Activated CD4-positive, alpha-beta memory T cell treated with anti-CD3 and anti-CD28 coated beads for 36 hours (primary cell): ENCODE data around the gene SUMO2. TPM values are rescaled to one million over a fixed set of nuclear protein-coding genes. Genes with fewer than 3 reads are reported as not detected.
"Not testable (repeated sequence)": the region's sequence is repeated elsewhere in the genome, so short reads cannot be mapped to it uniquely, and the experiment has no call there.

ENCODE experiments used
- CTCF ChIA-PET: fragments of 350-600 bp; sonication (Branson Sonifier 250); formaldehyde crosslinking; loops from one replicate; lab custom pipeline; 2021; ENCODE audit warnings: antibody characterized with exemption, inconsistent platforms; lab: Charles Lee
- POLR2A ChIA-PET: fragments of 350-600 bp; sonication (Branson Sonifier 250); formaldehyde crosslinking; loops from one replicate; lab custom pipeline; 2021; ENCODE audit warnings: antibody characterized with exemption; lab: Charles Lee
- DNase-seq: peaks from one replicate; pipeline ENCODE4 v3.0.0-alpha.2; 2020
- H3K27ac Mint-ChIP-seq: one replicate; pipeline ENCODE4 v1.8.0; 2021; ENCODE audit warnings: mixed read lengths
- H3K27me3 Mint-ChIP-seq: one replicate; pipeline ENCODE4 v1.8.0; 2021; ENCODE audit warnings: mixed read lengths
- H3K36me3 Mint-ChIP-seq: one replicate; pipeline ENCODE4 v1.8.0; 2021; ENCODE audit warnings: mixed read lengths
- H3K4me1 Mint-ChIP-seq: one replicate; pipeline ENCODE4 v1.8.0; 2021; ENCODE audit warnings: low read depth, mixed read lengths
- H3K4me3 Mint-ChIP-seq: one replicate; pipeline ENCODE4 v1.8.0; 2021; ENCODE audit warnings: mild to moderate bottlenecking, mixed read lengths
- H3K9me3 Mint-ChIP-seq: one replicate; pipeline ENCODE4 v1.8.0; 2021; ENCODE audit warnings: mixed read lengths
- intact Hi-C: fragments of 100-400 bp; cut with micrococcal nuclease; formaldehyde crosslinking; loops from one replicate; pipeline ENCODE4 v1.15.1; 2023
- total RNA-seq, 2 experiments: library from RNA; stranded (reverse); gene quantifications; one replicate each; pipeline ENCODE4 v1.2.3, GENCODE V29; 2021

SUMO2 gene
- total RNA-seq, 2 experiments from 2014 or later, result 610 to 612 TPM

DNA sequence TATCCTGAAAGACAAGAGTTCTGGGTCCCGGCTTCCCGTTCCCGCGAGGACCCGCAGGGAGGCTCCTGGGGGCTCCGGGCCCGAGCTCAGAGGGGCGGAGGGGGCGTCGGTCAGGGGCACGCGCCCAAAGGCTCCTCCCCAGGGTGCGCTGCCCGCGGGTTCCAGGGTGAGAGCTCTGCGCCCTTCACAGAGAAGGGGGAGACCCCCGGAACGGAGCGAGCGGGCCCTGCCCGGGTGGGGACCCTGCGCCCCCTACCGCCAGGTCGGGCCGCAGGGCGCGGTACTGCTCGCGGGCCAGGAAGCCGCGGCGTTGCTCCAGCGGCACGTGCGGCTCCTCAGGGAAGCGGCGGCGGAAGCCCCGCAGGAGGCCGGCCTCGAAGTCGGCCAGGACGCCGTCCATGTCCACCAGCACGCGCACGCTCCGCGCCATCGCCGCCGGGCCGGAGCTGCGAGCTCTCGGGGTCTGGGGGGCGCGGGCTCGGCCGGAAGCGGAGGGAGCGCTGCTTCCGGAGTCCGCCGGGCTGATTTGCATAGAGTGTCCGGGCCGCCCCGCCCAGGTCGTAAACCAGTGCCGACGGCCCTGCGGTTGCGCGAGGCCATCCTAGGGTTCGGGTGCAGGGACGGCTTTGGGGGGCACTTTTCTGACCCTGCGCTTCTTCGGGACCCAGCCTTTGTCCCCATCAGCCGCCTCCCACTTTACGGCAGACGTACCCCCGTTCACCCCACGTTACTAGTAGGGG lies 51.3 kb downstream of the SUMO2 start, which contains the start of gene NT5C:
TSS of gene NT5C (minus strand) at position 465 of the 740 bp plus-strand sequence. CDS start at position 430, 35 bp downstream.
- CTCF ChIA-PET, result interaction anchor here (0.6 to 6.1 kb wide), 25 partner anchors 9 to 281 kb away, joined by 3 to 121 read pairs (median 4); partner anchors contain the start of genes ARMC7, GGA3, MRPL58 and MRPS7
- peak within 1 kb of the TSS; percentile 84 for H3K4me3 Mint-ChIP-seq
- DNase-seq, result peak; percentile 83
- peaks cover 15% of the 10 kb centered on the region for H3K36me3 Mint-ChIP-seq
- POLR2A ChIA-PET, result interaction anchor here (0.9 to 1.9 kb wide), 9 partner anchors 11 to 119 kb away, joined by 3 to 12 read pairs (median 5); partner anchors contain the start of genes JPT1, MRPL58 and NUP85
- peak within 1 kb of the TSS; percentile 86 for H3K27ac Mint-ChIP-seq
- H3K4me1 Mint-ChIP-seq, result peaks cover 18% of the 10 kb centered on the region
- no peaks in the 10 kb centered on the region for H3K9me3 Mint-ChIP-seq
- no peaks in the 10 kb centered on the region for H3K27me3 Mint-ChIP-seq
- intact Hi-C loops, result loop anchor here (1.0 to 5.0 kb wide), 3 partner anchors 17 to 84 kb away; partner anchors contain the start of genes ATP5PD and KCTD2

DNA sequence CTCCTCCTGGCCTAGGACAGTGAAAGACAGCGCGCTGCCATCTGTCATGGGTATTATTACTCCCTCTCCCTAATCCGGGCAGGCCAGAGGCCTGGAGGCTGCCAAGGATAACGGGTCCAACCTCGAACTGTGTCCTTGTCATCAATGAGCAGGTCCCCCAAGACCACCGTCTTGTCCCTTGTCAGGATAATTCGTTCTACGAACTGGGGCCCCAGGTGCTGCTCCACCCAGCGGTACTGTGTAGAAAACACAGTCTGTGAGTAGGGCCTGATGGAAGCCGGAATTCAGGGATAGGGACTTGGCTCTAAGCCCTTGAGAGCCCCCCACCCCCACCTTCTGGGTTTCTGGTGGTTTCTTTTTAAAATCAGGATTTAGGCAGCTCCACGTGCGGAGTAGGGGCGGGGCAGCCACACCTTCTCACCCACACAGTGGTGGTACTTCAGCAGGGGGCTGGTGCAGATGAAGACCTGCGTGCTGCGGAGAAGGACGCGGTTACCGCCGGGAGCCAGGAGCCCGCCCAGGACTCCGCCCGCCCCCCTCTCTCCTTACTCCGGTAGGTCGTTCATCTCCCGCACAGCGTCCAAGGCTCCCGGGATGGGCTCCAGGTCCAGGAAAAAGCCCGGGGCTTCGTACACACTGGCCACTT lies 52.0 kb downstream of the SUMO2 start:
- intact Hi-C loops, result loop anchor here (1.0 to 5.0 kb wide), 3 partner anchors 16 to 83 kb away; partner anchors contain the start of genes ATP5PD and KCTD2
- peaks cover 14% of the 10 kb centered on the region for H3K36me3 Mint-ChIP-seq

DNA sequence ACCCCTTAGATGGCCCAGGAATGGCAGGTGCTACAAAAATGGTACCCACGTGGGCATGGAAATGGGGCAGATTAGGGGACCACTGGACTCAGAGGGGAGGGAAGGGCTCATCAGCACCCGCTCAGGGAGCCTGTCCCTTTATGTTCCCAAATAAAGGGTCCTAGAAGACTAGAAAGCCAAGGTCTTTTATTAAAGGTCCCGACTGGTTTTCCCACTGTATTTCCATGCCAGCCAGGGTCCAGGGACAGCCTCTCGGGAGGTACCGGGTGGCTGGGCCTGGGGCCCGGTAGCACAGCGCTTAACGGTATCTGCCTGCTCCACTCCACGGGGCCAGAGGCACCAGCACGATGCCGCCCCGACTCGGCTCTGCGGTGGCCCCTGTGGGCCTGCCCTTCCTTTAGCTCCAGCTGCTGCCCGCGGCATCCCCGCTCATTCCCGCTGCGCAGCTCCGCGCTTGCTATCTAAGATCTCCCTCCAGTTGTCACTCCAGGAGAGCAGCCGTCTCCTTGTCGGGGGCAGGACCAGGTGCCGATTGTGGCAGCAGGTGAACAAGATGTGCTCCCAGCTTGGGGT lies 52.6 kb downstream of the SUMO2 start:
- peaks cover 13% of the 10 kb centered on the region for H3K36me3 Mint-ChIP-seq
- peak overlapping the region; percentile 86 for H3K27ac Mint-ChIP-seq

More for the DNA sequence above, 52.0 kb downstream of the SUMO2 start:
- Mint-ChIP-seq H3K27me3 (no peaks in the 10 kb centered on the region), H3K9me3 (no peaks in the 10 kb centered on the region), H3K4me1 (peaks cover 25% of the 10 kb centered on the region), H3K27ac (peak overlapping the region; percentile 86), H3K4me3 (peak overlapping the region; percentile 84)
- peak; percentile 62 for DNase-seq
- CTCF ChIA-PET, result interaction anchor here (0.5 to 6.1 kb wide), 27 partner anchors 10 to 281 kb away, joined by 3 to 121 read pairs (median 4); partner anchors contain the start of genes ARMC7, CDR2L, GGA3 and MRPL58
- POLR2A ChIA-PET, result interaction anchor here (0.9 to 1.9 kb wide), 9 partner anchors 11 to 118 kb away, joined by 3 to 12 read pairs (median 5); partner anchors contain the start of genes JPT1, MRPL58 and NUP85

DNA sequence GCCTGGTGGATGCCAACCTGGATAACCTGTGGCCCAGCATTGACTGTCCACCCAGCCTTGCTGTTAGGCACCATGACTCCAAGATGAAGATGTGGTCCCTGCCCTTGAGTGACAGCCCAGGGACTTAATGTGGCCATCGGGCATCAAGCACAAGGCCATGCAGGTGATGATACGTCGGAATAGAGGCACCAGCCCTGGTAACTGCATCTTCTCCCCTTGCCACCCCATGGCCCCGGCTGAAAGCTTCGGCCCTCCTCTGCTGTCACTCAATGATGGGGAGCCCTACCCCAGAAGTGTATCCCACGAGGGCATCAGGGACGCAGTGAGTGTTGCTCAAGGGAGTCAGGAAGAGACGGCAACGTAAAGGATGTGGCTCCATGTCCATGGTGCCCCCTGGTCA lies 53.2 kb downstream of the SUMO2 start:
- no peaks in the 10 kb centered on the region for H3K9me3 Mint-ChIP-seq

More for the DNA sequence above, 52.6 kb downstream of the SUMO2 start:
- DNase-seq, result no peak
- no peaks in the 10 kb centered on the region for H3K9me3 Mint-ChIP-seq
- POLR2A ChIA-PET, result interaction anchor here (1.0 to 1.9 kb wide), 5 partner anchors 16 to 118 kb away, joined by 4 to 12 read pairs (median 7); partner anchors contain the start of gene MRPL58
- peak overlapping the region; percentile 84 for H3K4me3 Mint-ChIP-seq
- intact Hi-C loops, result loop anchor here (5.0 kb wide), 2 partner anchors 72 to 83 kb away; partner anchors contain the start of genes ATP5PD and KCTD2
- H3K27me3 Mint-ChIP-seq, result no peaks in the 10 kb centered on the region
- CTCF ChIA-PET, result interaction anchor here (0.5 to 6.1 kb wide), 16 partner anchors 12 to 282 kb away, joined by 3 to 121 read pairs (median 4); partner anchors contain the start of genes ARMC7, CDR2L, GGA3 and MRPS7
- H3K4me1 Mint-ChIP-seq, result peaks cover 29% of the 10 kb centered on the region

DNA sequence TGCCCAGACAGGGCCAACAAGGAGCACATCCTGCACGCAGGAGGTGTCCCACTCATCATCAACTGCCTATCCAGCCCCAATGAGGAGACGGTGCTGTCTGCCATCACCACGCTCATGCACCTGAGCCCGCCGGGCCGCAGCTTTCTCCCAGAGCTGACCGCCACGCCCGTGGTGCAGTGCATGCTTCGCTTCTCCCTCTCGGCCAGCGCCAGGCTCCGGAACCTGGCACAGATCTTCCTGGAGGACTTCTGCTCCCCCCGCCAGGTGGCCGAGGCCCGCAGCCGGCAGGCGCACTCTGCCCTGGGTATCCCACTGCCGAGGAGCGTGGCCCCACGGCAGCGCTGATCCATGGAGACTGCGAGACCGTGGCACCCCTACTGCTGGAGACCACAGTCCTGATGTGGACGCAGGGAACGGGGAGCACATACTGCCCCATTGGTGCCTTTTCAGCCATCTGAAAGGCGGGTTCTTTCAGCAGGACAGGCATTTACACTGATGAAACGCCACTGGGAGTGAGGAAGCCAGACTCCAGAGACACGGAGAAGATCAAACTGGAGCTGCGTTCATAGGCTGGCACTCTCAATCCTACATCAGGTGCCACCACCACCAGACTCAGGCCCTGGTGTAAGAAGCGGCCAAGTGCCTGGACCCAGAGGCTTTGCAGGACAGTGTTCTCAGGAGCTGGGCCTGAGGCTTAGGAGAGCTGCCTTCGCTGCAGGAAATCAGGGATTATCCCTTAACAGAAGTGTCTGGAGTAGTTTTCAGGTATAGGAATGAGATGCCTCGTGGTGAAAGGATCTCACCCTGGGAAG lies 53.9 kb downstream of the SUMO2 start:
- Mint-ChIP-seq H3K4me3 (no peak overlapping the region), H3K27me3 (no peaks in the 10 kb centered on the region), H3K36me3 (peaks cover 11% of the 10 kb centered on the region), H3K9me3 (no peaks in the 10 kb centered on the region), H3K27ac (no peak overlapping the region), H3K4me1 (peaks cover 39% of the 10 kb centered on the region)
- no peak for DNase-seq
- POLR2A ChIA-PET, result interaction anchor here (1.1 kb wide), 2 partner anchors 12 to 60 kb away, joined by 3 read pairs; no protein-coding TSS in a partner anchor
- CTCF ChIA-PET, result interaction anchor here (3.6 to 6.3 kb wide), 3 partner anchors 15 to 72 kb away, joined by 24 to 121 read pairs (median 60); partner anchors contain the start of gene ARMC7
- intact Hi-C loops, result no loop called here

More for the DNA sequence above, 53.2 kb downstream of the SUMO2 start:
- H3K4me1 Mint-ChIP-seq, result peaks cover 32% of the 10 kb centered on the region
- ChIA-PET POLR2A (interaction anchor here (1.1 kb wide), 1 partner anchor 13 kb away, joined by 3 read pairs; no protein-coding TSS in a partner anchor), CTCF (interaction anchor here (1.5 to 6.1 kb wide), 5 partner anchors 16 to 282 kb away, joined by 3 to 121 read pairs (median 14); partner anchors contain the start of gene ARMC7)
- H3K27ac Mint-ChIP-seq, result peak overlapping the region; percentile 0
- no peaks in the 10 kb centered on the region for H3K27me3 Mint-ChIP-seq
- peaks cover 11% of the 10 kb centered on the region for H3K36me3 Mint-ChIP-seq
- no peak for DNase-seq
- peak overlapping the region; percentile 9 for H3K4me3 Mint-ChIP-seq
- intact Hi-C loops, result no loop called here

DNA sequence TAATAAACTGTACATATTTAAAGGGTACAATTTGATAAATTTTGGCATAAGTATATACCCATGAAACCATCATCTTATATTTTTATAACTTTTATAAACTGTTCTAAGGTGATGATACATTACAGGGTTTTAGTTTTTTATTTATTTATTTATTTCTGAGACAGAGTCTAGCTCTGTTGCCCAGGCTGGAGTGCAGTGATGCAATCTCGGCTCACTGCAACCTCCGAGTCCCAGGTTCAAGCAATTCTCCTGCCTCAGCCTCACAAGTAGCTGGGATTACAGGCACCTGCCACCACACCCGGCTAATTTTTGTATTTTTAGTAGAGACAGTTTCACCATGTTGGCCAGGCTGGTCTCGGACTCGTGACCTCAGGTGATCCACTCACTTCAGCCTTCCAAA lies 54.8 kb downstream of the SUMO2 start:
- CTCF ChIA-PET, result interaction anchor here (6.3 kb wide), 1 partner anchor 14 kb away, joined by 60 read pairs; no protein-coding TSS in a partner anchor
- DNase-seq, POLR2A ChIA-PET, H3K9me3 Mint-ChIP-seq, intact Hi-C loops, H3K27me3 Mint-ChIP-seq, H3K4me3 Mint-ChIP-seq: not testable (repeated sequence)
- Mint-ChIP-seq H3K36me3 (peaks cover 11% of the 10 kb centered on the region), H3K4me1 (peaks cover 45% of the 10 kb centered on the region), H3K27ac (peak overlapping the region; percentile 52)

DNA sequence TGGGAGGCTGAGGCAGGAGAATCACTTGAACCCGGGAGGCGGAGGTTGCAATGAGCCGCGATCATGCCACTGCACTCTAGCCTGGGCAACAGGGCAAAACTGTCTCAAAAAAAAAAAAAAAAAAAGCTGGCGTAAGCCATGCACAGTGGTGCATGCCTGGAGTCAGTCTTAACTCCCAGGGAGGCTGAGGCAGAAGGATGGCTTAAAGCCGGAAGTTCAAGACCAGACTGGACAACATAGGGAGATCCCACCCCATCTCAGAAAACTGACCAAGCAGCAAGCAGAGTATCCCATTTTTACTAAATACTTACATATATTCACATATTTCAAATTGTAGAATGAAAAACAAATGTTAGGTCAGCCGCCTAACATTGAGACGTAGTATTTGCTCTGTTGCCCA lies 55.8 kb downstream of the SUMO2 start:
- CTCF ChIA-PET, result interaction anchor here (6.3 kb wide), 1 partner anchor 13 kb away, joined by 60 read pairs; no protein-coding TSS in a partner anchor
- intact Hi-C loops, result no loop called here
- POLR2A ChIA-PET, result no interaction called here
- no peak overlapping the region for H3K4me3 Mint-ChIP-seq
- no peaks in the 10 kb centered on the region for H3K9me3 Mint-ChIP-seq
- peaks cover 11% of the 10 kb centered on the region for H3K36me3 Mint-ChIP-seq
- H3K4me1 Mint-ChIP-seq, result peaks cover 41% of the 10 kb centered on the region
- no peak for DNase-seq
- H3K27ac Mint-ChIP-seq, result no peak overlapping the region
- no peaks in the 10 kb centered on the region for H3K27me3 Mint-ChIP-seq

DNA sequence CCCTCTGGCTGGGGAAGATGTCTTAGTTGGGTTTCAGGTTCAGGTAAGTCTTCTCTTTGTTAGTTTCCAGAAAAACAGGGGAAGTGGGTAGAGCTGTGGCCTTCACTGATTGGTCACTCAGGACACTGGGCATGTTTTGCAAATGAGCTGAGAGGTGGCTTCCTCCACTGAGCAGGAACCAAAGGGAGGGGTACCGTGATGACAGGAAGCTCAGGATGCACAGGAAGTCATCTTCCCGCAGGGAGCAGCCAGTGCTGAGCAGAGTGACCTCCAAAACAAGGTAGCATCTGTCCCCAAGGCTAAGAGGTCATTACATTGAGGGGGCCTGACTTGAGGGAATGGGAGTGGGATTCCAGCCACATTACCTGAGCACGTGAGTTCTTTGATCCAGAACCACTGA lies 56.8 kb downstream of the SUMO2 start:
- ChIA-PET POLR2A (interaction anchor here (2.6 kb wide), 1 partner anchor 12 kb away, joined by 17 read pairs; no protein-coding TSS in a partner anchor), CTCF (interaction anchor here (6.3 kb wide), 1 partner anchor 12 kb away, joined by 60 read pairs; no protein-coding TSS in a partner anchor)
- Mint-ChIP-seq H3K27me3 (no peaks in the 10 kb centered on the region), H3K27ac (peak overlapping the region; percentile 65), H3K4me3 (no peak overlapping the region), H3K9me3 (no peaks in the 10 kb centered on the region), H3K4me1 (peaks cover 38% of the 10 kb centered on the region), H3K36me3 (peaks cover 11% of the 10 kb centered on the region)
- no peak for DNase-seq
- intact Hi-C loops, result no loop called here

DNA sequence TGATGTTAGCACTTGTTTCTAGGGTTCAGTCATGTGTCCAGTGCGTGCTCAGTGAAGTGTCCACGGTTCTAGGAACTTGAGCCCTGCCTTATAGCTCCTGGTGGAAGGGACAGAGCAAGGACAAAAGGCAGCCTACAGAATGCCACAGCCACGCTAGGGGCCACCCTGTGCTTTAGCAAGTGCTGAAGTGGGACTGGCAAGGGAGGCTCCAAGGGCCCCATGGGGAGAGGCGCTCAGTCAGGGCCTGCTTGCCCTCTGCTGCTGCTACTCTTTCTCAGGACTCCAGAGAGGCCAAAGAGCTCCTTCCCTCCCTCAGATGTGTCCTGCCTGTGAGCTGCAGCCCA lies 58.0 kb downstream of the SUMO2 start:
- no peak overlapping the region for H3K4me3 Mint-ChIP-seq
- DNase-seq, result no peak
- ChIA-PET POLR2A (interaction anchor here (1.6 to 2.6 kb wide), 2 partner anchors 11 to 57 kb away, joined by 3 to 17 read pairs; no protein-coding TSS in a partner anchor), CTCF (interaction anchor here (1.3 to 6.3 kb wide), 2 partner anchors 11 to 47 kb away, joined by 4 to 60 read pairs; no protein-coding TSS in a partner anchor)
- H3K27me3 Mint-ChIP-seq, result no peaks in the 10 kb centered on the region
- H3K4me1 Mint-ChIP-seq, result peaks cover 33% of the 10 kb centered on the region
- H3K36me3 Mint-ChIP-seq, result peaks cover 8% of the 10 kb centered on the region
- intact Hi-C loops, result loop anchor here (1.0 kb wide), 1 partner anchor 10 kb away; no protein-coding TSS in a partner anchor
- H3K9me3 Mint-ChIP-seq, result no peaks in the 10 kb centered on the region
- peak overlapping the region; percentile 77 for H3K27ac Mint-ChIP-seq
